HG03354 (cell line): ENCODE results near the gene TRIM61.
"Not testable (repeated sequence)": the region's sequence is repeated elsewhere in the genome, so short reads cannot be mapped to it uniquely, and the experiment has no call there.

Source experiments
- ATAC-seq: cut with Tn5 transposase; IDR thresholded peaks from one replicate; pipeline ENCODE4 v1.9.1; 2021; ENCODE audit warnings: mild to moderate bottlenecking; ENCODE audit not compliant: unreplicated experiment, poor library complexity, severe bottlenecking

Gene TRIM61

GRCh38 chr4:164977243-164978164 lies at the start of gene TRIM61:
Gene TRIM61, minus strand, starts transcription at chr4:164977657. Its CDS starts 7,655 bp downstream, at chr4:164970002.
- peak; percentile 94 for ATAC-seq

GRCh38 chr4:165025782-165026181 lies 48.3 kb upstream of the TRIM61 start:
- not testable (repeated sequence) for ATAC-seq

- not testable (repeated sequence) for ATAC-seq
These were observed 42.5 kb upstream of the TRIM61 start for GRCh38 chr4:165019995-165020394.

GRCh38 chr4:165016971-165017370 lies 39.5 kb upstream of the TRIM61 start:
- peak; percentile 48 for ATAC-seq

- ATAC-seq: no peak
These were observed 36.2 kb upstream of the TRIM61 start for GRCh38 chr4:165013691-165014090.

GRCh38 chr4:165011403-165011802 lies 33.9 kb upstream of the TRIM61 start:
- ATAC-seq: no peak

- ATAC-seq: no peak
These were observed 33.5 kb upstream of the TRIM61 start for GRCh38 chr4:165010991-165011390.

GRCh38 chr4:165010487-165010886 lies 33.0 kb upstream of the TRIM61 start:
- ATAC-seq: no peak

GRCh38 chr4:165009493-165010227 lies 32.2 kb upstream of the TRIM61 start:
- no peak for ATAC-seq

GRCh38 chr4:165006886-165007285 lies 29.4 kb upstream of the TRIM61 start:
- no peak for ATAC-seq

- no peak for ATAC-seq
These were observed 29.0 kb upstream of the TRIM61 start for GRCh38 chr4:165006456-165006855.

GRCh38 chr4:165005352-165005925 lies 28.0 kb upstream of the TRIM61 start:
- no peak for ATAC-seq

GRCh38 chr4:165001957-165002356 lies 24.5 kb upstream of the TRIM61 start:
- ATAC-seq: not testable (repeated sequence)

- not testable (repeated sequence) for ATAC-seq
These were observed 21.1 kb upstream of the TRIM61 start for GRCh38 chr4:164998526-164999080.

- ATAC-seq: no peak
These were observed 20.5 kb upstream of the TRIM61 start for GRCh38 chr4:164997941-164998340.

GRCh38 chr4:164997324-164997723 lies 19.9 kb upstream of the TRIM61 start:
- no peak for ATAC-seq

GRCh38 chr4:164996123-164996522 lies 18.7 kb upstream of the TRIM61 start:
- not testable (repeated sequence) for ATAC-seq

- ATAC-seq: not testable (repeated sequence)
These were observed 13.3 kb upstream of the TRIM61 start for GRCh38 chr4:164990786-164991185.

GRCh38 chr4:164989471-164989870 lies 12.0 kb upstream of the TRIM61 start:
- ATAC-seq: no peak

- ATAC-seq: not testable (repeated sequence)
These were observed 5.5 kb downstream of the TRIM61 start for GRCh38 chr4:164971929-164972328.
